Activated effector memory CD4-positive, alpha-beta T cell treated with anti-CD3 and anti-CD28 coated beads, Interleukin-2, amount 50 U/mL, for 16 hours (primary cell): ENCODE measurements around the gene HDDC3.
"Not testable (repeated sequence)": the region's sequence is repeated elsewhere in the genome, so short reads cannot be mapped to it uniquely, and the experiment has no call there.

Experiments
- DNase-seq: peaks from one replicate; pipeline ENCODE4 v3.0.0-alpha.2; 2020

HDDC3 gene

GRCh38 chr15:90907051-90907660, 25.2 kb downstream of the HDDC3 start:
- DNase-seq, result no peak

- no peak for DNase-seq
Measured at GRCh38 chr15:90906181-90906849, 26.0 kb downstream of the HDDC3 start.

- no peak for DNase-seq
Measured at GRCh38 chr15:90905306-90906180, 26.8 kb downstream of the HDDC3 start.

- DNase-seq, result no peak
Measured at GRCh38 chr15:90904746-90905145, 27.6 kb downstream of the HDDC3 start.

GRCh38 chr15:90903733-90904536, 28.4 kb downstream of the HDDC3 start:
- DNase-seq, result no peak

GRCh38 chr15:90902840-90903732, 29.3 kb downstream of the HDDC3 start, which contains the start of gene MAN2A2:
Gene MAN2A2 (plus strand): TSS chr15:90903302. CDS start chr15:90904208, 906 bp downstream.
- DNase-seq, result peak; percentile 90

- peak; percentile 90 for DNase-seq
Measured at GRCh38 chr15:90902040-90902839, 30.1 kb downstream of the HDDC3 start.

- peak; percentile 59 for DNase-seq
Measured at GRCh38 chr15:90901175-90902039, 30.9 kb downstream of the HDDC3 start.

GRCh38 chr15:90897131-90897655, 35.2 kb downstream of the HDDC3 start:
- DNase-seq, result not testable (repeated sequence)

GRCh38 chr15:90895571-90896117, 36.7 kb downstream of the HDDC3 start:
- no peak for DNase-seq

- DNase-seq, result no peak
Measured at GRCh38 chr15:90893175-90894090, 38.9 kb downstream of the HDDC3 start.

GRCh38 chr15:90892498-90893174, 39.7 kb downstream of the HDDC3 start:
- DNase-seq, result no peak

- DNase-seq, result no peak
Measured at GRCh38 chr15:90892023-90892422, 40.3 kb downstream of the HDDC3 start.

- DNase-seq, result no peak
Measured at GRCh38 chr15:90891346-90891949, 40.9 kb downstream of the HDDC3 start.

GRCh38 chr15:90890839-90891238, 41.5 kb downstream of the HDDC3 start:
- DNase-seq, result no peak

- no peak for DNase-seq
Measured at GRCh38 chr15:90889736-90890456, 42.5 kb downstream of the HDDC3 start.
